ENCODE results near the gene RNASET2.

Gene RNASET2

DNA sequence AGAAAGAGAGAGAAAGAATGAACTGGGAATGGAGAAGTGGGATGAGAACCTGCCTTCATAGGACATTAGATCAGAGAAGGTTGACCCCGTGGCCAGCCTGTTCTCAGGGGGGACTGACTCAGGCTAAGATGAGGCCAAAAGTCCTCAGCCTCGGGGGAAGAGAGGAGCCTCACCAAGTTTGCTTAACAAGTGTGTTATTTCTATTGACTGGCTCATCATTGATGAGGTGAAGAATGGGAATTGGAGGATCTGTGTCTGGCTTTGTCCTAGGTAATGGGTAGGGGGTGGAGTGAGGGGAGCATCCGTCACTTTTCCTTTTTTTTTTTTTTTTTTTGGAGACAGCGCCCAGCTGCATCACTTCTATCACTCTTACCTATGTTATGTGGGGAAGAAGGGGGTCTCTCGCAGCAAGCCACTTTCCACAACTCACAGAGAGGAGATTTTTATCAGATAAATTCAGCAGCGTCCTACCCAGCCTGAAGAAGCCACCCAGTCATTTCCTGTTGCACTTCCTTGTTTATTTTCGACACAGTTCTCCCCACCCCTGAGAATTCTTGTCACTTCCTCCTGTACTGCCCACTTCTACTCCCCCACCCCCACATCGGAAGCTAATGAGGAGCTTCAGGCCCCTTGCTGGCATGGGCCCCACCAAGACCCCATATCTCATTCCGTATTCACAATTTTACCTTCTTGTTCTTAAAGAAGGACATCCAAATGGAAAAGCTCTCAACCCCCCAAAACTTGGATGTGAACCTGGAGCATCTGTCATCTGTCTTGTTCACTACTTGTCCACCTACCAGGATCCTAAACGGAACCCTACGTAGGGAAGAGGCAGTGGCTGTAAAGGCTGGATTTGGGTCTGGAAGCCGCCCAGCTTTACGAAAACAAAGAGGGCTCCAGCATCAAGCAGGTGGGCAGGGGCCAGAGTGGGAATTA lies 2.8 kb upstream of the RNASET2 start:
- no peaks in the 10 kb centered on the region for H3K27me3 ChIP-seq (ENCODE audit: insufficient read depth, low read length)
- peak overlapping the region; percentile 34 for H3K4me3 ChIP-seq (ENCODE audit: low read depth, low read length, poor library complexity, severe bottlenecking)
- H4K20me1 ChIP-seq (ENCODE audit: insufficient read depth, low read length) = no peaks in the 10 kb centered on the region
- H3K9me2 ChIP-seq (ENCODE audit: low read depth, low read length) = no peaks in the 10 kb centered on the region
- no peaks in the 10 kb centered on the region for H3K9me3 ChIP-seq (ENCODE audit: low read length)
- H3K27ac ChIP-seq (ENCODE audit: low read depth, low read length, poor library complexity, severe bottlenecking) = peak overlapping the region; percentile 89
- peak overlapping the region; percentile 23; the same call in 1 of the 2 replicates for H3K9ac ChIP-seq (ENCODE audit: low read length)
- peaks cover 50% of the 10 kb centered on the region for H3K4me1 ChIP-seq (ENCODE audit: insufficient read depth, low read length, severe bottlenecking)
- no peaks in the 10 kb centered on the region for H3K36me3 ChIP-seq (ENCODE audit: insufficient read depth, low read length)
- no peak for TF ChIP-seq EZH2 (IDR thresholded peaks at IDR 0.05; ENCODE audit: borderline replicate concordance, low read length)
- H3F3A ChIP-seq (ENCODE audit: insufficient read depth, low read length) = peaks cover 10% of the 10 kb centered on the region
- no peak overlapping the region for H2AFZ ChIP-seq (ENCODE audit: low read length)
- H3K79me2 ChIP-seq (ENCODE audit: insufficient read depth, low read length) = no peaks in the 10 kb centered on the region
- peak overlapping the region; percentile 84 for H3K4me2 ChIP-seq (ENCODE audit: low read length)

DNA sequence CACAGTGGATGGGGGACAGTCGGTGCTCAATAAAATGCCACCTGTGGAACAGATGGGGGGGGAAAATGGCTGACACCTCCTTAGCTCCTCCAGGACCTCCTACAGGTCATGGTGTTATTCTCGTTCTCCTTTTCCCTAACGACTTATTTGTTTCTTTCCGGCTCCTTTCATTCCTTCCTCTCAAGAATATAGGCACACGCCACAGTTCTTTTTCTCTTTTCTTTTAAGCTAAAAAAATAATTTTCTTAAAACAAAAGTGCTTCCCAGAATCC lies 1.4 kb upstream of the RNASET2 start:
- Histone ChIP-seq H3K79me2 (ENCODE audit: insufficient read depth, low read length) (no peaks in the 10 kb centered on the region), H4K20me1 (ENCODE audit: insufficient read depth, low read length) (no peaks in the 10 kb centered on the region), H3K4me1 (ENCODE audit: insufficient read depth, low read length, severe bottlenecking) (peaks cover 65% of the 10 kb centered on the region), H3K4me2 (ENCODE audit: low read length) (peak overlapping the region; percentile 84), H3K27me3 (ENCODE audit: insufficient read depth, low read length) (no peaks in the 10 kb centered on the region), H3K27ac (ENCODE audit: low read depth, low read length, poor library complexity, severe bottlenecking) (peak overlapping the region; percentile 89), H3K36me3 (ENCODE audit: insufficient read depth, low read length) (no peaks in the 10 kb centered on the region), H2AFZ (ENCODE audit: low read length) (no peak overlapping the region), H3K9ac (ENCODE audit: low read length) (peak overlapping the region; percentile 90), H3K4me3 (ENCODE audit: low read depth, low read length, poor library complexity, severe bottlenecking) (peak overlapping the region; percentile 79), H3K9me3 (ENCODE audit: low read length) (no peaks in the 10 kb centered on the region), H3K9me2 (ENCODE audit: low read depth, low read length) (no peaks in the 10 kb centered on the region), H3F3A (ENCODE audit: insufficient read depth, low read length) (peaks cover 21% of the 10 kb centered on the region)
- no peak for TF ChIP-seq EZH2 (IDR thresholded peaks at IDR 0.05; ENCODE audit: borderline replicate concordance, low read length)
- TF ChIP-seq, protein P1, sequence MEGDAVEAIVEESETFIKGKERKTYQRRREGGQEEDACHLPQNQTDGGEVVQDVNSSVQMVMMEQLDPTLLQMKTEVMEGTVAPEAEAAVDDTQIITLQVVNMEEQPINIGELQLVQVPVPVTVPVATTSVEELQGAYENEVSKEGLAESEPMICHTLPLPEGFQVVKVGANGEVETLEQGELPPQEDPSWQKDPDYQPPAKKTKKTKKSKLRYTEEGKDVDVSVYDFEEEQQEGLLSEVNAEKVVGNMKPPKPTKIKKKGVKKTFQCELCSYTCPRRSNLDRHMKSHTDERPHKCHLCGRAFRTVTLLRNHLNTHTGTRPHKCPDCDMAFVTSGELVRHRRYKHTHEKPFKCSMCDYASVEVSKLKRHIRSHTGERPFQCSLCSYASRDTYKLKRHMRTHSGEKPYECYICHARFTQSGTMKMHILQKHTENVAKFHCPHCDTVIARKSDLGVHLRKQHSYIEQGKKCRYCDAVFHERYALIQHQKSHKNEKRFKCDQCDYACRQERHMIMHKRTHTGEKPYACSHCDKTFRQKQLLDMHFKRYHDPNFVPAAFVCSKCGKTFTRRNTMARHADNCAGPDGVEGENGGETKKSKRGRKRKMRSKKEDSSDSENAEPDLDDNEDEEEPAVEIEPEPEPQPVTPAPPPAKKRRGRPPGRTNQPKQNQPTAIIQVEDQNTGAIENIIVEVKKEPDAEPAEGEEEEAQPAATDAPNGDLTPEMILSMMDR (IDR thresholded peaks at IDR 0.05; ENCODE audit: low read length) = no peak

DNA sequence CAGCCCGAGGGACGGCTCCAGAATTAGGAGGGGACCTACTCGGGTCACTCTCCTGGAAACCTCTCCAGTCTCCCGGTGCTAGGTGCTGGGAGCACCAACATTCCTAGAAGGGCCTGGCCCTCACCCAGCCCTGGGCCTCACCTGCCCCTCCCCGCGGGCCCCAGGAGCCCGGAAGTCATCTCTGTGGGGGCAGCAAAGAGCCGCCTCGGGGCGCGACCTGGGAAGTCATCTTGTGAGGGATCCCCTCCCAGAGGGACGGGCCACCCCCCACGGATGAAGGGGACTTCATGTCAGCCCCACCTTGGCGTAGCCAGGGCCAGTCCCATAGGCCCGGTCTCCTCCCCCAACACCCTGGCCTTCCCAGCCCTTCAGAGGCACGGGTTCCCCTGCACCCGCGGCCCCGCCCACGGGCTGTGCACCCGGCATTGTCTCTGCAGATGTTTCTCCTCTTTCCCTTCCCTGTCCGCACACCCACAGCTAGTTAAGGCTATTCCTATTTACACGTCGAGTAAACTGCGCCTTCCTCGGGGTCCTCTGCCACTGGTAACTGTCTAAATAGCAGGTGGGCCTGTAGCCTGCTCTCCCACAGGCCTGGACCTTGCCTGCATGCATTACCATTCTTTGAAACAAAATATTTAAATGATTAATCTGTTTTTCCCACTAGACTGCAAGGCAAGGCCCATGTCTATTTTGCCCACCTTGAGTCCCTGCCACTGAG lies 896 bp upstream of the RNASET2 start:
- H3F3A ChIP-seq (ENCODE audit: insufficient read depth, low read length) = peaks cover 23% of the 10 kb centered on the region
- no peaks in the 10 kb centered on the region for H4K20me1 ChIP-seq (ENCODE audit: insufficient read depth, low read length)
- H3K27ac ChIP-seq (ENCODE audit: low read depth, low read length, poor library complexity, severe bottlenecking) = peak overlapping the region; percentile 89
- H3K4me1 ChIP-seq (ENCODE audit: insufficient read depth, low read length, severe bottlenecking) = peaks cover 70% of the 10 kb centered on the region
- H3K9ac ChIP-seq (ENCODE audit: low read length) = peak overlapping the region; percentile 90
- no peaks in the 10 kb centered on the region for H3K79me2 ChIP-seq (ENCODE audit: insufficient read depth, low read length)
- TF ChIP-seq EZH2 (IDR thresholded peaks at IDR 0.05; ENCODE audit: borderline replicate concordance, low read length) = no peak
- TF ChIP-seq, protein P1 (IDR thresholded peaks at IDR 0.05; ENCODE audit: low read length) = no peak
- no peaks in the 10 kb centered on the region for H3K9me3 ChIP-seq (ENCODE audit: low read length)
- H3K36me3 ChIP-seq (ENCODE audit: insufficient read depth, low read length) = no peaks in the 10 kb centered on the region; the same call in 1 of the 2 replicates
- H3K27me3 ChIP-seq (ENCODE audit: insufficient read depth, low read length) = no peaks in the 10 kb centered on the region
- no peak overlapping the region for H2AFZ ChIP-seq (ENCODE audit: low read length)
- no peaks in the 10 kb centered on the region for H3K9me2 ChIP-seq (ENCODE audit: low read depth, low read length)
- peak overlapping the region; percentile 84 for H3K4me2 ChIP-seq (ENCODE audit: low read length)
- peak overlapping the region; percentile 79 for H3K4me3 ChIP-seq (ENCODE audit: low read depth, low read length, poor library complexity, severe bottlenecking)

Measured in OCI-LY1 (cell line).